Activated CD4-positive, alpha-beta T cell treated with anti-CD3 and anti-CD28 coated beads, Interleukin-2, Interleukin-4, amounts not matched to agents 100 ng/mL and 50 ng/mL, durations not matched to agents 16 hours and 8 hours (primary cell): ENCODE measurements around the gene BLOC1S5.
"Not testable (repeated sequence)": the region's sequence is repeated elsewhere in the genome, so short reads cannot be mapped to it uniquely, and the experiment has no call there.

Source experiments
- DNase-seq: peaks from one replicate; pipeline ENCODE4 v3.0.0-alpha.2; 2020; ENCODE audit warnings: low spot score

BLOC1S5 gene

GRCh38 chr6:8082572-8082953, 18.4 kb upstream of the BLOC1S5 start:
- no peak for DNase-seq

- no peak for DNase-seq
Measured at GRCh38 chr6:8080362-8081151, 16.4 kb upstream of the BLOC1S5 start.

- DNase-seq: no peak
Measured at GRCh38 chr6:8079126-8079525, 14.9 kb upstream of the BLOC1S5 start.

- DNase-seq: no peak
Measured at GRCh38 chr6:8077991-8078390, 13.8 kb upstream of the BLOC1S5 start.

GRCh38 chr6:8075704-8076103, 11.5 kb upstream of the BLOC1S5 start:
- DNase-seq: no peak

- no peak for DNase-seq
Measured at GRCh38 chr6:8075185-8075584, 11.0 kb upstream of the BLOC1S5 start.

- DNase-seq: no peak
Measured at GRCh38 chr6:8074213-8074612, 10.0 kb upstream of the BLOC1S5 start.

GRCh38 chr6:8073758-8074157, 9.6 kb upstream of the BLOC1S5 start:
- no peak for DNase-seq

- DNase-seq: no peak
Measured at GRCh38 chr6:8070718-8071117, 6.5 kb upstream of the BLOC1S5 start.

- DNase-seq: no peak
Measured at GRCh38 chr6:8069631-8070284, 5.6 kb upstream of the BLOC1S5 start.

- no peak for DNase-seq
Measured at GRCh38 chr6:8069151-8069550, 5.0 kb upstream of the BLOC1S5 start.

- DNase-seq: no peak
Measured at GRCh38 chr6:8066108-8066507, 1.9 kb upstream of the BLOC1S5 start.

GRCh38 chr6:8065519-8065911, 1.3 kb upstream of the BLOC1S5 start:
- peak; percentile 73 for DNase-seq

GRCh38 chr6:8064638-8065518, 689 bp upstream of the BLOC1S5 start:
- DNase-seq: no peak

- no peak for DNase-seq
Measured at GRCh38 chr6:8061736-8062135, 2.5 kb downstream of the BLOC1S5 start.

- DNase-seq: no peak
Measured at GRCh38 chr6:8060346-8060745, 3.8 kb downstream of the BLOC1S5 start.

- no peak for DNase-seq
Measured at GRCh38 chr6:8059129-8059528, 5.1 kb downstream of the BLOC1S5 start.

- DNase-seq: no peak
Measured at GRCh38 chr6:8057793-8058192, 6.4 kb downstream of the BLOC1S5 start.

- no peak for DNase-seq
Measured at GRCh38 chr6:8057263-8057662, 6.9 kb downstream of the BLOC1S5 start.

GRCh38 chr6:8054276-8054675, 9.9 kb downstream of the BLOC1S5 start:
- DNase-seq: no peak

- DNase-seq: no peak
Measured at GRCh38 chr6:8047541-8048292, 16.5 kb downstream of the BLOC1S5 start.

GRCh38 chr6:8045769-8046168, 18.4 kb downstream of the BLOC1S5 start:
- DNase-seq: not testable (repeated sequence)
